GM18526 (cell line): ENCODE data around the gene LTBP1.

Experiments
- POLR2A ChIP-seq: IDR thresholded peaks from 3 replicates; pipeline ENCODE4 v1.6.1; 2011; ENCODE audit not compliant: insufficient read length; ENCODE audit errors: extremely low read depth

The LTBP1 gene

DNA sequence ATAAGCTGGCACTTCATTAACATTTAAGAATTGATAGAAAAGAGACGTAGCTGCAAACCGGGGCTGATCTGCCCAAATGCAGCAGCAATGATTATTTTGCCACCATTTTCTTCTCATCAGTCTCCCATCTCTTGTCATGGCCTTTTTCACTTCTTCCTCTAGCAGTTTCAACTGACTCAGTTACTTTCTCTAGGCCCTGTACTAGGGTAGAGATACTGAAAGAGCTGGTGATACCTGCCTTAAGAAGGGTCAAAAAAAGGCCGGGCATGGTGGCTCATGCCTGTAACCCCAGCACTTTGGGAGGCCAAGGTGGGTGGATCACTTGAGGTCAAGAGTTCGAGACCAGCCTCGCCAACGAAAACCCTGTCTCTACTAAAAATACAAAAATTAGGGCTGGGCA lies 127.4 kb downstream of the LTBP1 start:
- TF ChIP-seq POLR2A = no peak

GRCh38 chr2:33077311-33077710 lies 130.6 kb downstream of the LTBP1 start:
- no peak for TF ChIP-seq POLR2A

GRCh38 chr2:33077844-33078243 lies 131.1 kb downstream of the LTBP1 start:
- no peak for TF ChIP-seq POLR2A

GRCh38 chr2:33081691-33082090 lies 134.9 kb downstream of the LTBP1 start:
- no peak for TF ChIP-seq POLR2A

DNA sequence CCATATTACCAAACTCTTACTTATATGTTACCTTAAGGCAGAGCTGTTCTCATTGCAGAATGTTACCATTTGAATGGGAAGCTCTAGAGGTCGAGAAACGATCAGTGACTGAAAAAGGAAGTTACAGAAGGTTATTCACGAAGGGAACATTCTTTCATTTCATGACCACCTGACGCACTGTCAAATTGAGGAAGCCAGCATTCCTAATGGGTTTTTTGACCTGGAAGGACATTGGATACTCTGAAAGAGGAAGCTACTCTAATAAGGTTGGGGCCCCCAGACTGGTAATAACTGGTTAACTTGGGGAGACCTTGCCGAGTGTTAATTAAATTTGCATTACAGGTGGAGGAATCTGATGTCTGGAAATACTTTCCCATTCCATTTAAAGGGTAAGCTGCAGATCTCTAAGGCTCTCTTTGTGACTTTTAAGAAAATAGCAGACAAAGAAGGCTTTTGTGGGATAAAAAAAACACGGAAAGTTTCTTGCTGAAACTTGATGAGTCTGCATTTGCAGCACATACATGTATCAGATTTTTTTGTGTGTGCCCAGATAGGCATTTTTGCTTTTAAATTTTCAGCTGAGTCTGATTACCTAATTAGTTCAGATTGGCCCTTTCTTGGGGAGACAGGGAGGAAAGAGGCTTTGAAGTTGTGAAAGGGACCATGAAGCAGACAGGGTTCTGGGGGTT lies 137.1 kb downstream of the LTBP1 start:
- TF ChIP-seq POLR2A = no peak

- TF ChIP-seq POLR2A = no peak
Observed at GRCh38 chr2:33084433-33084832, 137.7 kb downstream of the LTBP1 start.

DNA sequence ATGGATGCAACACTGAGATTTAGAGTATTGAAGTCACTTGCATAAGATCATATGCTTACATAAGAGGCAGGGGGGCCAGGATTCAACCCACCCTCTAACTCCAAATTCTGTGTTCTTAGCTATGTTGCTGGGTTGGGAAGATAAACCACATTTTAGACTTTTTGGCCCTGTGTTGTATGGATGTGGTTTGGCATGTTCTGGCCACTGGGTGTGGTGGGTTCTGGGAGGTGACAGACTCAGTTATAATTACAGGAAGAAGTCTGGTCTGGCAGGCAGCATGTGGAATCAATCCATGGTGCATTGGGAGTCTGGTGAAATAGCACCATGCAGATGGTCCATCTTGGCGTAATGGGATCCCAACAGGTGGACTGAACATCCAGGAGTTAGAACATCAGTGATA lies 138.9 kb downstream of the LTBP1 start:
- no peak for TF ChIP-seq POLR2A

- TF ChIP-seq POLR2A = no peak
Observed at GRCh38 chr2:33086400-33087015, 139.8 kb downstream of the LTBP1 start.

DNA sequence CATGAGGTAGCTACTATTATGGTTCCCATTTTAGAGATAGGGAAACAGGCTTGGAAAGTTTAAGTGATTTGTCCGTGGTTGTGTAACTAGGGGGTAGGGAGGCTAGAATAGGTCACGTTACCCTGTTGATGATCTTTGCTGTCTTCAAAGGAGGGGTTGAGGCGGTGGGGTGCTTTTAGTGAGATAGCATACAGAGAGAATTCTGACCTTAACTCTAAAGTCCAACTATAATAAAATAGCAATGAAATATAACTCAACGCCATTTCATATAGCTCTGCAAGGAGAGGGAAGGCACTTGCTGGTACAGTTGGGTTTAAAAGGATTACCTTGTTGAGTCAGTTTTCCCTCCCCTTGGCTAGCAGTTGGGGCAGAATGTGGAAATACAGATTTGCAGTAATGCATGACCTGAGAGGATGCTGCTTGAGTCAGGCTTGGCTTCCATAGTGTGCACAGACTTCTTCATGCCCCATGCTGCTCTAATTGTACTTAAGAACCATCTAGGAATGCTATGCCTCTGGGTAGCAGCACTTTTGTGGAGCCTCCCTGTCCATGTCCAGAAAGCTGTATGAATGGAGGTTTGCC lies 143.9 kb downstream of the LTBP1 start:
- no peak for TF ChIP-seq POLR2A

GRCh38 chr2:33091541-33092123 lies 144.9 kb downstream of the LTBP1 start:
- no peak for TF ChIP-seq POLR2A

- TF ChIP-seq POLR2A = no peak
Observed at GRCh38 chr2:33093283-33093993, 146.7 kb downstream of the LTBP1 start.

- no peak for TF ChIP-seq POLR2A
Observed at GRCh38 chr2:33094303-33094702, 147.6 kb downstream of the LTBP1 start.

DNA sequence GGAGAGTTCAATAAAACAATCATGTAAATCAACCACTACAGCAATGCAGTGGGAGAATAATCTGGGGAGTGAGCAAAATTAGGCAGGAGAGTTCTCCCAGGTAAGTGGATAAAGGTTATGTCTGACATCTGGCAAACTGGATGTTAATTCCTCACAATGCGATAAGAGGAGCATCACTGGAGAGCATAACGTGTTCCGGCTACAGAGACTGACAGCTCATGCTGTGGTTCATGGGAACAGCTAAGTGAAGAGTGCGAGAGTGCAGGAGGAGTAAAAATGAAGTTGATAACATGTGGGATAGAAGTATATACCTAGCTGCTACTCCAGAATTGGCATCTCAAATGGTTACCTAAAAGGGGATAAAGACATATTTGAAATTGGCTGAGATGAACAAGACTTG lies 153.2 kb downstream of the LTBP1 start:
- no peak for TF ChIP-seq POLR2A

- no peak for TF ChIP-seq POLR2A
Observed at GRCh38 chr2:33100921-33101320, 154.2 kb downstream of the LTBP1 start.

DNA sequence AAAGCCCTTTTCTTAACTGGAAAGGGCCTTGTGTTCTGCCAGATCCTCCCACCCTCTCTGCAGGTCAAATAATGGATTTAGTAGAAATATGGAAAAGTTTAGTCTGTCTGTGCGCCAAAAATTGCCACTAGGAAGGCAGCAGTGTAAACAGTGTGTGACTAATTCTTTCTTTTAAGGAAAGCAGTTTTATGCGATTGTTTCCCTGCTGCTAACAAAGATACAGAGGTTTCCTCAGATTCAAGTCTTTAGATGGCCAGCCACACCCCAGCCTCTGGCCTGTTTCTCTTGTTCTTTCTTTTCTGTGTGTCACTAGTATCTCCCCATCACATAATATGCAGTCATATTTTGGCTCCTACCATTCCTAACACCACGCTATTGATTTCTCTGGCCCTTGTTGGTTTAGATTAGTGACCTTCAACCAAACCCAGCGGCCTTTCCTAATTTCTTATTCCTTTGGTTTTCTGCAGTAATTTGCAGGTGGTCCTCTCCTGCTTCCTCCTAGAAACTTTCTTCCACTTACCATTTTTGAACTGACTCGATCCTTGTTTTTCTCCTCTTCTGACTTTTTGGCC lies 157.4 kb downstream of the LTBP1 start:
- TF ChIP-seq POLR2A = no peak

GRCh38 chr2:33104726-33105125 lies 158.0 kb downstream of the LTBP1 start:
- no peak for TF ChIP-seq POLR2A

GRCh38 chr2:33106115-33106514 lies 159.4 kb downstream of the LTBP1 start:
- TF ChIP-seq POLR2A = no peak
